Measurements from ENCODE around the gene CMTR1.

- no peak for TF ChIP-seq CTCF (IDR thresholded peaks at IDR 0.05; ENCODE audit: poor library complexity, severe bottlenecking)
- TF ChIP-seq MXI1 (conservative IDR thresholded peaks at IDR 0.05; ENCODE audit: poor library complexity, severe bottlenecking), result no peak
- TF ChIP-seq POLR2AphosphoS5 (IDR thresholded peaks at IDR 0.05), result no peak
- TF ChIP-seq EP300 (conservative IDR thresholded peaks at IDR 0.05; ENCODE audit: poor library complexity, severe bottlenecking), result no peak
- TF ChIP-seq SMC3 (conservative IDR thresholded peaks at IDR 0.05; ENCODE audit: poor library complexity), result no peak
- no peak for TF ChIP-seq TAF1 (IDR thresholded peaks at IDR 0.05; ENCODE audit: low read depth)
- TF ChIP-seq REST (IDR thresholded peaks at IDR 0.05; ENCODE audit: borderline replicate concordance), result no peak
- no peak for TF ChIP-seq EZH2 (IDR thresholded peaks at IDR 0.05; ENCODE audit: borderline replicate concordance, insufficient read depth, low read length, poor library complexity, severe bottlenecking)
- TF ChIP-seq RAD21 (conservative IDR thresholded peaks at IDR 0.05), result no peak
Observed at GRCh38 chr6:37511201-37511600, 78.2 kb downstream of the CMTR1 start.

Measured in neural cell (in vitro differentiated cells).